GM21723 (cell line): Measurements from ENCODE around the gene YY2.
"Not testable (repeated sequence)": the region's sequence is repeated elsewhere in the genome, so short reads cannot be mapped to it uniquely, and the experiment has no call there.

Experiments
- ATAC-seq: cut with Tn5 transposase; IDR thresholded peaks from one replicate; pipeline ENCODE4 v1.9.1; 2021; ENCODE audit warnings: mild to moderate bottlenecking, moderate library complexity; ENCODE audit not compliant: unreplicated experiment

The YY2 gene

DNA sequence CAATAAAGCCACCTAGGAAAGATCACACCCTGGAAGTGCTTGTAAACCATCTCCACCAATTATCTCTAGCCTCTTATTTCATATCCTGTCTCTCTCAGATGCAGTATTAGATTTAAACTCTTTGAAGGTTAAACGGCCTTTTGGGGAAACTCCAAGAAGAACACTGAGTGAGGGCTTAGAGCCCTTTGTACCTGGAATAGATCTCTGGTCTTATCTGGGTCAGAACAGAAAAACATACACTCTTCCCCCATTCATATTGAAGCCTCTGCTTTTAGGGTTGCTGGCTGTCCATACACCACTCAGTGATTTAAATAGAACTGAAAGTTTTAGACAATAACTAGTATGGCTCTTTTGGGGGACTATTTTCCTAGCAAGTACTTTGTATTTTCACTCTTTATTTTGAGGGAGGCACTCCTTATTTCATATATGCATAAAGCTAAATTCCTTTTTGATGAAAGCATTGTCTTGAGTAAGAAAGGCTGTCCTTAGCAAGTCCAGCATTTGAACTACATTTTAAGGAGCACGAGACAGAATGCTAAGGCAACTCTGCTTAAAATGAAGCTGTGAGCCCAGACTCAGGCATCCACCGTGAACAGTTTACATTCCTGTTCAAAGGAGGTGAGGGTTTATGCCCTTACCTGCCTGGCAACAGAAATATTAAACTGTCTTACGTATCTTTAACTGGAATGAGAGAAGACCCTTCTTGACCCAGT is 17.4 kb downstream of the YY2 start:
- no peak for ATAC-seq

DNA sequence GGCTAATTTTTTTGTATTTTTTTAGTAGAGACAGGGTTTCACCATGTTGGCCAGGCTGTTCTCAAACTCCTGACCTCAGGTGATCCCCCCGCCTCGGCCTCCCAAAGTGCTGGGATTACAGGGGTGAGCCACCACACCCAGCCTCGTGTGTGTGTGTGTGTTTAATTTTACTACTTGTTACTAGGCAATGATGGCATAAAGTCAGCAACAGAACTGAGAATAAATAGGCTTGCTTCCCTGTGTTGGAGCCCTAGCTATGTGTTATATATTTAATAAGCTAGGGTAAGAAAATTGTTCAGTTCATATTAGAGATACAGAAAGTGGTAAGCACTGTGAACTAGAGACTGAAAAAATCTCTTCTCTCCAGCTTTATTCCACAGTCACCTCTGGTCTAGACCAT is 18.4 kb downstream of the YY2 start:
- ATAC-seq: not testable (repeated sequence)

DNA sequence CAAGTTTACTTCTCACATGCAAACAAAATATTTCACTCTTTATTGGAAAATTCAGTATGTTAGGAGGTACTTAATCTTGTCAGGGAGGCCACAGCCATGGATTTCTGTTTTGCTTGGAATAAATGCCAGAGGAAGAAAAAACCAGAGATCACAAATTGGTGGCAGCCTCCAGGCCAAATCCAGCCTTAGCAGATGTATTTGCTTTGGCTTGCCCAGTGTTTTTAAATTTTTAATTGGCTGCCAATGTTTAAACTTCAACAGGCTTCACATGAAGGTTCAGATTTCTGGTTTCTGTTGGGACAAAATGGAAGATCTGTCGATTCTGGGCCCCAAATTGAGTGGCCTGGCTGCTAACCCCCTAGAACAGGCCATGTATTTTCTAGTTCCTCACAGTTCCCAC is 19.2 kb downstream of the YY2 start:
- ATAC-seq: no peak

DNA sequence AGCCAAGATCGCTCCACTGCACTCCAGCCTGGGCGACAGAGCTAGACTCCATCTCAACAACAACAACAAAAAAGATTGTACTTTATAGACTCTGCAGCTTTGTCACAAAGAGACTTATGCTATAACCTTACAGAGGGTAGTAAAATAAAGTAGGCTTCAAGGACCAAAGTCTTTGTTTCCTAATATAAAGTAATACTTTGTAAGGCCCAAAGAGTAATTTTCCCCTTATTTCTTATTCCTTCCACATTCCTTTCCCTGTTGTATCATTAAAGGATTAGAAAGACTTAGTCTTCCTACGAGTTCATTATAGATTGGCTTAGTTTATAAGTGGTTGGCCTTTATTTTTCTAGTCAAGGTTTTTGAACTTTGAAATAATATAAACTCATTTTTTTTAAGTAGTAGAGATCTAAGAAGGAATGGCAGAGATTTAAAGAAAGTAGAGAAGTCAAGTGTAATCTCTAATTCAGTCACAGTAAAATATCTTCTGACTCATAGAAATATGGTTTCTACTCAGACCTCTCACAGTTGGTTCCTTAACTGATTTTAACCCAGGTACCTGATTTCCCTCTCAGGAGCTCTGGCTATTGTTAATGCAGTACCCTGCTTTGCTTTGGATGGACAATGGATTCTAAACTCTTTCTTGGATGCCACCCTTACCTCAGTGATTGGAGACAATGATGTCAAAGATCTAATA is 26.2 kb downstream of the YY2 start:
- no peak for ATAC-seq

DNA sequence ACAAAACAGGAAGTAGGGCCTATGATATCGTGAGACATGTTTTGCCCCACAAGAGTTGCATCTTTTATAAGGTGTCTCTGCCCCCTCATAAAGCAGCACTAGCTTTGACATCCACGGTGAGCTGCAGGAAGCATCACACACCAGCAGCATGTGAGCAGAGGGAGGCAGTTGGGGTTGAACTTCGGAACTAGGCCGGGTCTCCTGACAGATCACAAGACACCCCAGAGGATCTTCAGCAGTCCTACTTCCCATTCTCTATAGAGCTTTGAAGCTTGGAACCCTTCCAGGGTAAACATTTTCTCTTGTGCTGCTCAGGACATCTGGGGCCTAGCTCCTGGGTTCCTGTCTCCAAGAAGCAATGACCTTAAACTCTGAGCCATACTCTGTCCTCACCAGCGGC is 27.5 kb downstream of the YY2 start:
- ATAC-seq: no peak

DNA sequence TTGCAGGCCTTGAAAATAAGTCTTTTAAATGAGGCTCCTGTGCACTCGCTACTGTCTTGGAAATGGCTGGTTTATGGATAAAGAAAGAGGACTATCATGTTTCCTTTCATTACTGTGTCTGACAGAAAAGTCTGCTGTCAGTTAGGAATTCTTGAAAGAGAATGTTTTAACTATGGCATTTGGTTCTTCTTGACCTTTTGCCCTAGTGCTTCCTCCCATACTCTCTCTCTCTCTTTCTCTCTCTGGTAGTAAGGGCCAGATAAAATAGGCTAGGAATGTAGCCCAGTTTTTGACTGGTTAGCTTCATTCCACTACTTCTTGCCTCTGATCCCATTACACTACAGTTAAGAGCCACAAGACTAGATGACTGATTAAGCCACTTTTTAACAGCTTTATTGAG is 29.8 kb downstream of the YY2 start:
- ATAC-seq: no peak

DNA sequence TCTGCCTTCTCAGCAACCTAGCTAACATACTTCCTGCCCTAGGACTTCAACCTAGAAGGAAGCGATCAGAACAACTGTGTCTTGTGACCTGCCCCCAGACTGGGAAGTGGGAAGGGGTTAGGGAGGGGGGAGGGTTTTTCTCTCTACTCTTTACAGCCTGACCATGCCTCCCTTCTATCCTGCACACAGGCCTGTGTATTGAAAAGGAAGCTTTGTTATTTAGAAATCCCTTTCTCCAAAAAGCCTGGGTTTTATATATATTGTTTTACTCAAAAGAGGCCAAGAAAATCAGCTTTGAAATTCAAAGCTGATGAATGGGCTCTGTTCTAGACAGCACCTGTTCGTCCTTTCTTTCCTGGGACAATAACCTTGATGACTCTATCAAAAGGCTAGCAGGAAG is 49.5 kb downstream of the YY2 start:
- ATAC-seq: no peak

DNA sequence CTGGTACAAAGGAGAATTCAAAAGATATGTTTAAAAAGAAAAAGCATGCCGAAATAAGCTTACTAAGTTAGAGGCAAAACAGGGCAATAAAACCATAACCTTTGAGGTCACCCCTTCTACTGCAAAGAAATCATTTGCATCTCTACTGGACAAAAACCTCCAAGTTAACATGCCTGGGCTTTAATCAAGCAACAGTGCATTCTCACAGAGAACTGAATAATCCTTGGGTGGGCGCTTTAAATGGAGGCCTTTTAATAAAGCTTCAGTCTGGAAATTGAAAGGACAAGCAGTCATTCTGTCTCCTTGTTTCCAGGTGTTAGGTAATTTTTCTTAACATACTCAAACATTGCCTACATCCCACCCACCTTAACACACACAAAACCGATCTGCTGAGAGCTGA is 50.2 kb downstream of the YY2 start:
- ATAC-seq: no peak

DNA sequence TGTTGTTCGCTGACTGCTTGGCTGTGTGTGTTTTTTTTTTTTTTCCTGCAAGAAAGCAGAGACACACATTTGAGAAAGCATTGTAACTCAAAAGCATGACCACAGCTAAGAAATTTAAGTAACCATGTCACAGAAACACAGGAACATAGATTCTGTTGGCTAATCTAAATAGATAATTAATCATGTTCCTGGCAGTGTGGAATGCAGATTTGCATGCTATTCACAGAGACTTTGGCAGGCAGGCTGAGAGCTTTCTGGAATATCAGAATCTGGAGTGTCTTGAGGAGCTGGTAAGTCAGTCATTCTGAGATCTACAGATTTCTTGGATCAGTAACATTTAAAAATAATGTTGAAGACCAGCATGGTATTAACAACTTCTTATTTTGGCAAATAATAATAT is 51.5 kb downstream of the YY2 start:
- no peak for ATAC-seq
